ENCODE data around the gene SDK1.

SDK1 gene

GRCh38 chr7:3469641-3470040, 168.6 kb downstream of the SDK1 start:
- DNase-seq: no peak

GRCh38 chr7:3480197-3480596, 179.1 kb downstream of the SDK1 start:
- DNase-seq: no peak

GRCh38 chr7:3481435-3481834, 180.4 kb downstream of the SDK1 start:
- no peak for DNase-seq

GRCh38 chr7:3482147-3482921, 181.3 kb downstream of the SDK1 start:
- DNase-seq: no peak

- DNase-seq: no peak
Observed at GRCh38 chr7:3486841-3487240, 185.8 kb downstream of the SDK1 start.

- DNase-seq: no peak
Observed at GRCh38 chr7:3488829-3489228, 187.8 kb downstream of the SDK1 start.

GRCh38 chr7:3493499-3493898, 192.4 kb downstream of the SDK1 start:
- no peak for DNase-seq

GRCh38 chr7:3494947-3495346, 193.9 kb downstream of the SDK1 start:
- DNase-seq: no peak

GRCh38 chr7:3495530-3495929, 194.5 kb downstream of the SDK1 start:
- no peak for DNase-seq

- no peak for DNase-seq
Observed at GRCh38 chr7:3495954-3496353, 194.9 kb downstream of the SDK1 start.

- DNase-seq: no peak
Observed at GRCh38 chr7:3497796-3498195, 196.7 kb downstream of the SDK1 start.

- DNase-seq: no peak
Observed at GRCh38 chr7:3501671-3502070, 200.6 kb downstream of the SDK1 start.

- no peak for DNase-seq
Observed at GRCh38 chr7:3504384-3504783, 203.3 kb downstream of the SDK1 start.

- no peak for DNase-seq
Observed at GRCh38 chr7:3510101-3511020, 209.3 kb downstream of the SDK1 start.

GRCh38 chr7:3517344-3517743, 216.3 kb downstream of the SDK1 start:
- DNase-seq: no peak

- DNase-seq: no peak
Observed at GRCh38 chr7:3518546-3518945, 217.5 kb downstream of the SDK1 start.

GRCh38 chr7:3520206-3520605, 219.2 kb downstream of the SDK1 start:
- DNase-seq: no peak

GRCh38 chr7:3527496-3528124, 226.6 kb downstream of the SDK1 start:
- no peak for DNase-seq

- DNase-seq: no peak
Observed at GRCh38 chr7:3533040-3533439, 232.0 kb downstream of the SDK1 start.

- DNase-seq: no peak
Observed at GRCh38 chr7:3537210-3537875, 236.3 kb downstream of the SDK1 start.

GRCh38 chr7:3538041-3538440, 237.0 kb downstream of the SDK1 start:
- DNase-seq: no peak

- no peak for DNase-seq
Observed at GRCh38 chr7:3540456-3541220, 239.6 kb downstream of the SDK1 start.

All from CD4-positive, alpha-beta T cell treated with Interleukin-17A for 1 hour (primary cell).